ENCODE results near the gene ARHGEF26. TPM values are rescaled to one million over a fixed set of nuclear protein-coding genes. Genes with fewer than 3 reads are reported as not detected.

ARHGEF26 gene
- total RNA-seq, 4 donors from 2014 or later, result 6.8 to 21.9 (median 10.3) TPM

DNA sequence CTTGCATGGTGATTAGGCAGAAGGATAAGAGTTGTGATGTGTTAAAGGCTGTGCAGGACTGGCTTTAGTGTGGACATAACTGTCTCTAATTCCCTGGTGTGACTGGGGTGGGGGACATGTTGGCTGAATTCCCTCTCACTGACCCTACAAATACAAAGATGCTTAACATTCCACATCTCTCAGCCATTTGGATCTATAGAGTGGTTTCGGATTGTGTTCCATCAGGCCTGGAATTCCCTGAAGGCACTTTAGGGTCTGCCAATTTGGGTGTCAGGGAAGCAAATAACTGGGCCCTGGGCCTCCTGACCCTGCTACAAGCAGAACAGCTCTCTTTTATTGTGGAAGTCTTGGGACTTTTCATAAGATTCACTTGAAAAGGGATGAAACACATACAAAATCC, 56.2 kb downstream of the ARHGEF26 start:
- H3K27ac ChIP-seq, result no peak overlapping the region
- H3K4me3 ChIP-seq, result no peak overlapping the region
- no peak for DNase-seq
- 64 to 86% methylated on average over 1 of the region's 1 CpG for WGBS, 2 donors
- no peaks in the 10 kb centered on the region for H3K27me3 ChIP-seq
- H3K9me3 ChIP-seq, result no peaks in the 10 kb centered on the region
- H3K36me3 ChIP-seq, result no peaks in the 10 kb centered on the region
- TF ChIP-seq, protein P1, sequence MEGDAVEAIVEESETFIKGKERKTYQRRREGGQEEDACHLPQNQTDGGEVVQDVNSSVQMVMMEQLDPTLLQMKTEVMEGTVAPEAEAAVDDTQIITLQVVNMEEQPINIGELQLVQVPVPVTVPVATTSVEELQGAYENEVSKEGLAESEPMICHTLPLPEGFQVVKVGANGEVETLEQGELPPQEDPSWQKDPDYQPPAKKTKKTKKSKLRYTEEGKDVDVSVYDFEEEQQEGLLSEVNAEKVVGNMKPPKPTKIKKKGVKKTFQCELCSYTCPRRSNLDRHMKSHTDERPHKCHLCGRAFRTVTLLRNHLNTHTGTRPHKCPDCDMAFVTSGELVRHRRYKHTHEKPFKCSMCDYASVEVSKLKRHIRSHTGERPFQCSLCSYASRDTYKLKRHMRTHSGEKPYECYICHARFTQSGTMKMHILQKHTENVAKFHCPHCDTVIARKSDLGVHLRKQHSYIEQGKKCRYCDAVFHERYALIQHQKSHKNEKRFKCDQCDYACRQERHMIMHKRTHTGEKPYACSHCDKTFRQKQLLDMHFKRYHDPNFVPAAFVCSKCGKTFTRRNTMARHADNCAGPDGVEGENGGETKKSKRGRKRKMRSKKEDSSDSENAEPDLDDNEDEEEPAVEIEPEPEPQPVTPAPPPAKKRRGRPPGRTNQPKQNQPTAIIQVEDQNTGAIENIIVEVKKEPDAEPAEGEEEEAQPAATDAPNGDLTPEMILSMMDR (IDR thresholded peaks at IDR 0.05), result no peak
- TF ChIP-seq POLR2A (IDR thresholded peaks at IDR 0.05), result no peak
- peaks cover 2 to 21% (median 3%) of the 10 kb centered on the region in 3 donors for H3K4me1 ChIP-seq
- intact Hi-C loops (cut with DNase I), result no loop called here

GRCh38 chr3:154178172-154178571, 57.0 kb downstream of the ARHGEF26 start:
- no peak for DNase-seq
- no peaks in the 10 kb centered on the region for H3K9me3 ChIP-seq
- no peak overlapping the region for H3K4me3 ChIP-seq
- intact Hi-C loops (cut with DNase I), result no loop called here
- H3K27ac ChIP-seq, result no peak overlapping the region
- WGBS, 2 donors, result 69 to 70% methylated on average over 3 of the region's 3 CpGs
- no peaks in the 10 kb centered on the region for H3K36me3 ChIP-seq
- H3K4me1 ChIP-seq, result peaks cover 3 to 28% (median 4%) of the 10 kb centered on the region in 3 donors
- H3K27me3 ChIP-seq, result no peaks in the 10 kb centered on the region
- TF ChIP-seq, protein P1 (IDR thresholded peaks at IDR 0.05), result no peak

DNA sequence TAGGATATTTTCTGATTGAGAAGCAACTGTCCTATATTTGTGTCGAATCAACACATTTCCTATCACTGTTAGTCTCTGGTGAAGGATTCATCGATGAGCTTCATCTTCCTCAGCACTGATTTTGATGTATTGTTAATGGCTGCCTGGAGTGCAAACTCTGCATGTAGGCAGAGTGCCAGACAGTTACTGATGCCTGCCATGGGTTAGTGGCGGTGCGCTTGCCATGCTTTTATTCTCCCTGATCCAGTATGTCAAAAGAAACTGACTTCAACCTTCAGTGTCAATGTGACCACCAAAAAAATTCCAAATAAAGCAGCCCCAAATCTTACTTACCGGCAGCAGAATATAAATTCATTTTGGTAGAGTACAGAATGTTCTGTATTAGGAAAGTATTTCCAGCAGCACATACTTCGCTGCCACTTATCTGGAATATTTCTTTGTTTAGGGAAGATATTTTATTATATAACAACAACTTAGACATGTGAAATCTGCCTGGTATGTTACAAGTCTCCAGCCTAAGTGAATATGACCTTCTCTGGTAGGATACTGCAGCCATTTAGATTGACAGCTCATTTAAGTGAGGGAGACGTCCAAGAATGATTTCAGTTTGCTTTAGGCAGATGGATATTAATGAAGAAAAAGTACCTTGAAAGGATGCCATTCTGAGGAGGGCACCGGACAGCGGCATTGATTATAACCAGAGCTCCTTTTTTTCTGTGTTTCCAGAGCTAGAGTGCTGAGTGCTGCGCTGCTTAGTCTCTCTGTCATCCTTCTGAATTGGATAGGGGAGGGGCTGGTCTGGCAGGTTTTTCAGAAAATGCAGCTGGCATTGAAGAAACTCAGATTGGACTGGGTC, 59.9 kb downstream of the ARHGEF26 start:
- WGBS, 2 donors, result 59 to 69% methylated on average over 10 of the region's 10 CpGs
- H3K9me3 ChIP-seq, result no peaks in the 10 kb centered on the region
- H3K4me1 ChIP-seq, result peaks cover 3 to 42% (median 4%) of the 10 kb centered on the region in 3 donors
- H3K27ac ChIP-seq, result peak overlapping the region; percentile 17 to 69 (median 63)
- DNase-seq, result no peak
- TF ChIP-seq, protein P1 (IDR thresholded peaks at IDR 0.05), result no peak
- TF ChIP-seq POLR2A (IDR thresholded peaks at IDR 0.05), result no peak
- H3K4me3 ChIP-seq, result peak overlapping the region in 1 of 4 donors; percentile 7
- intact Hi-C loops (cut with DNase I), result no loop called here
- H3K36me3 ChIP-seq, result no peaks in the 10 kb centered on the region
- H3K27me3 ChIP-seq, result no peaks in the 10 kb centered on the region

GRCh38 chr3:154182322-154182922, 61.2 kb downstream of the ARHGEF26 start:
- Histone ChIP-seq H3K27ac (peak overlapping the region in 2 of 4 donors; percentile 62 to 64), H3K4me3 (no peak overlapping the region), H3K4me1 (peaks cover 3 to 42% (median 4%) of the 10 kb centered on the region in 3 donors), H3K27me3 (no peaks in the 10 kb centered on the region), H3K9me3 (no peaks in the 10 kb centered on the region), H3K36me3 (no peaks in the 10 kb centered on the region)
- DNase-seq, result no peak
- WGBS, 2 donors, result 77 to 85% methylated on average over 4 of the region's 4 CpGs
- intact Hi-C loops (cut with DNase I), result no loop called here
- TF ChIP-seq POLR2A (IDR thresholded peaks at IDR 0.05), result no peak
- TF ChIP-seq, protein P1 (IDR thresholded peaks at IDR 0.05), result no peak

- no peak for TF ChIP-seq POLR2A (IDR thresholded peaks at IDR 0.05)
- TF ChIP-seq, protein P1 (IDR thresholded peaks at IDR 0.05), result no peak
- DNase-seq, result no peak
- peaks cover 0 to 5% (median 0%) of the 10 kb centered on the region in 3 donors for H3K36me3 ChIP-seq
- H3K27me3 ChIP-seq, result no peaks in the 10 kb centered on the region
- peaks cover 3 to 42% (median 4%) of the 10 kb centered on the region in 3 donors for H3K4me1 ChIP-seq
- H3K9me3 ChIP-seq, result no peaks in the 10 kb centered on the region
- peak overlapping the region in 2 of 4 donors; percentile 39 to 64 for H3K27ac ChIP-seq
- intact Hi-C loops (cut with DNase I), result no loop called here
- no peak overlapping the region for H3K4me3 ChIP-seq
These were observed 61.8 kb downstream of the ARHGEF26 start for GRCh38 chr3:154182975-154183374.
